HCT116 (cell line): ENCODE measurements around the gene OR52E2. TPM values are rescaled to one million over a fixed set of nuclear protein-coding genes. Genes with fewer than 3 reads are reported as not detected.

ENCODE experiments used
- ATAC-seq: fragments of 200-7000 bp; cut with Tn5 transposase; 2 replicates; pipeline ENCODE4 v1.9.1; 2020; ENCODE audit warnings: mild to moderate bottlenecking, moderate library complexity
- BruUV-seq: library from RNA; stranded (reverse); fragments of 400-500 nt; replicated peaks from 2 replicates; lab custom pipeline; 2021; lab: Mats Ljungman, UMichigan
- CTCF ChIA-PET: fragments of 300-600 bp; sonication (Branson Sonifier 250); formaldehyde crosslinking; loops from one replicate; lab custom pipeline; 2021; ENCODE audit warnings: antibody characterized with exemption; lab: Charles Lee
- POLR2A ChIA-PET: fragments of 300-600, 350-600 bp; sonication (Branson Sonifier 250); formaldehyde crosslinking; loops from one replicate; lab custom pipeline; 2021; ENCODE audit warnings: antibody characterized with exemption; lab: Charles Lee
- RAD21 ChIA-PET, 2 experiments: fragments of 300-600 bp; sonication (Branson Sonifier 250); formaldehyde crosslinking; loops; one replicate each; lab custom pipeline; 2023; ENCODE audit warnings: low total read pairs in 2 of 2; ENCODE audit not compliant: uncharacterized antibody in 2 of 2, unreplicated experiment in 2 of 2, low non-redundant PET in 1 of 2; lab: Charles Lee
- DNase-seq: peaks from one replicate; pipeline ENCODE4 v3.0.0-alpha.2; 2010; ENCODE audit warnings: low read depth, low spot score
- H2AFZ ChIP-seq: fragments of 200-600 bp; shearing (Covaris generic), sonication (generic); 2 replicates; pipeline ENCODE4 v1.6.1; 2017; ENCODE audit warnings: low read depth, mixed run types, mixed read lengths, antibody characterized with exemption, low read length; ENCODE audit not compliant: poor library complexity, severe bottlenecking
- H3K27ac ChIP-seq: 2 replicates; pipeline ENCODE4 v1.5.1; 2012; ENCODE audit warnings: low read depth, low read length
- H3K27me3 ChIP-seq: fragments of 200-600 bp; sonication (generic); 2 replicates; pipeline ENCODE4 v1.6.1; 2016; ENCODE audit warnings: mixed run types, low read length, mixed read lengths; ENCODE audit not compliant: insufficient read depth
- H3K36me3 ChIP-seq, 2 experiments: fragments of 200-500 bp in 1 of 2; fragments of 200-600 bp in 1 of 2; sonication (Bioruptor generic) in 1 of 2; sonication (generic) in 1 of 2; 2 replicates each; pipeline versions ENCODE4 v1.5.1 to v1.6.1; 2014 to 2016; ENCODE audit warnings: low read length in 2 of 2, inconsistent platforms in 1 of 2, mixed read lengths in 1 of 2, mixed run types in 1 of 2; ENCODE audit not compliant: insufficient read depth in 2 of 2, control insufficient read depth in 1 of 2
- H3K4me1 ChIP-seq, 2 experiments: fragments of 200-600 bp in 1 of 2; sonication (generic) in 1 of 2; 2 replicates each; pipeline versions ENCODE4 v1.5.1 to v1.6.1; 2012 to 2017; ENCODE audit warnings: low read length in 2 of 2, inconsistent platforms in 1 of 2, mild to moderate bottlenecking in 1 of 2, mixed read lengths in 1 of 2, mixed run types in 1 of 2, moderate library complexity in 1 of 2; ENCODE audit not compliant: insufficient read depth in 2 of 2, control insufficient read depth in 1 of 2
- H3K4me2 ChIP-seq: fragments of 200-600 bp; sonication (generic); 2 replicates; pipeline ENCODE4 v1.6.1; 2017; ENCODE audit warnings: mixed run types, low read length, mixed read lengths
- H3K4me3 ChIP-seq, 2 experiments: fragments of 200-600 bp in 1 of 2; sonication (generic) in 1 of 2; replicated peaks in 1 of 2; 2 replicates each; pipeline ENCODE4 v1.5.1; 2011 to 2016; ENCODE audit warnings: low read length in 2 of 2, control low read depth in 1 of 2, low read depth in 1 of 2, mild to moderate bottlenecking in 1 of 2, mixed read lengths in 1 of 2, mixed run types in 1 of 2
- H3K79me2 ChIP-seq: fragments of 200-600 bp; sonication (generic); 2 replicates; pipeline ENCODE4 v1.6.1; 2017; ENCODE audit warnings: mild to moderate bottlenecking, mixed run types, low read length, moderate library complexity, mixed read lengths; ENCODE audit not compliant: insufficient read depth
- H3K9ac ChIP-seq: fragments of 200-600 bp; sonication (generic); 2 replicates; pipeline ENCODE4 v1.6.1; 2016; ENCODE audit warnings: low read length, mixed read lengths
- H3K9me2 ChIP-seq: fragments of 200-600 bp; sonication (generic), shearing (Covaris generic); 2 replicates; pipeline ENCODE4 v1.6.1; 2017; ENCODE audit warnings: mixed run types, mild to moderate bottlenecking, moderate library complexity; ENCODE audit not compliant: insufficient read depth
- H3K9me3 ChIP-seq, 2 experiments: fragments of 200-500 bp in 1 of 2; fragments of 200-600 bp in 1 of 2; sonication (Bioruptor generic) in 1 of 2; sonication (generic) in 1 of 2; 2 replicates each; pipeline ENCODE4 v1.6.1; 2014 to 2017; ENCODE audit warnings: low read length in 2 of 2, mixed read lengths in 2 of 2, inconsistent platforms in 1 of 2, low read depth in 1 of 2, mild to moderate bottlenecking in 1 of 2, mixed run types in 1 of 2, moderate library complexity in 1 of 2; ENCODE audit not compliant: control insufficient read depth in 1 of 2, insufficient read depth in 1 of 2
- H4K20me1 ChIP-seq: fragments of 200-600 bp; sonication (generic), shearing (Covaris generic); 2 replicates; pipeline ENCODE4 v1.6.1; 2017; ENCODE audit warnings: mixed run types, mild to moderate bottlenecking, moderate library complexity; ENCODE audit not compliant: insufficient read depth
- CEBPB ChIP-seq: IDR thresholded peaks from 2 replicates; pipeline ENCODE4 v1.6.1; 2012; ENCODE audit warnings: low read depth
- EGR1 ChIP-seq: IDR thresholded peaks from 2 replicates; pipeline ENCODE4 v1.6.1; 2012; ENCODE audit warnings: low read depth
- ELF1 ChIP-seq: IDR thresholded peaks from 2 replicates; pipeline ENCODE4 v1.6.1; 2012; ENCODE audit warnings: low read depth, borderline replicate concordance
- EZH2 ChIP-seq: fragments of 200-600 bp; sonication (generic); IDR thresholded peaks from 2 replicates; pipeline ENCODE4 v1.6.1; 2017; ENCODE audit warnings: antibody characterized with exemption, mixed run types
- EZH2phosphoT487 ChIP-seq: fragments of 200-600 bp; IDR thresholded peaks from 2 replicates; pipeline ENCODE4 v1.6.1; 2018; ENCODE audit warnings: antibody characterized with exemption, borderline replicate concordance
- FOSL1 ChIP-seq: IDR thresholded peaks from 2 replicates; pipeline ENCODE4 v1.6.1; 2012; ENCODE audit warnings: low read depth
- RAD21 ChIP-seq: IDR thresholded peaks from 2 replicates; pipeline ENCODE4 v1.6.1; 2012; ENCODE audit warnings: low read depth, mild to moderate bottlenecking
- TCF7L2 ChIP-seq: IDR thresholded peaks from 2 replicates; pipeline ENCODE4 v1.7.0; 2011; ENCODE audit warnings: borderline replicate concordance, inconsistent platforms; ENCODE audit not compliant: insufficient read depth, insufficient read length; ENCODE audit errors: extremely low read depth
- ZFX ChIP-seq: fragments of 450-650 bp; IDR thresholded peaks from 2 replicates; pipeline ENCODE4 v1.6.1; 2017
- ZNF274 ChIP-seq: fragments of 200-500 bp; sonication (Bioruptor generic); IDR thresholded peaks from 2 replicates; pipeline ENCODE4 v1.6.1; 2014; ENCODE audit warnings: mild to moderate bottlenecking, low read depth, low read length, inconsistent platforms
- intact Hi-C: fragments of 100-400 bp; cut with micrococcal nuclease; formaldehyde crosslinking; loops from 2 replicates; pipeline ENCODE4 v1.10.0; 2022
- total RNA-seq: library from RNA; stranded (reverse); gene quantifications from one replicate; pipeline ENCODE4 v1.2.1, GENCODE V29; 2021; ENCODE audit not compliant: unreplicated experiment
- TF ChIP-seq, protein P1 (sequence below): IDR thresholded peaks from 2 replicates; pipeline ENCODE4 v1.6.1; 2012
- TF ChIP-seq, protein P2 (sequence below): IDR thresholded peaks from 2 replicates; pipeline ENCODE4 v1.6.1; 2011; ENCODE audit warnings: mild to moderate bottlenecking, low read length, moderate library complexity; ENCODE audit not compliant: insufficient replicate concordance; ENCODE audit errors: extremely low read depth
- TF ChIP-seq, protein P3 (sequence below): IDR thresholded peaks from 2 replicates; pipeline ENCODE4 v1.6.1; 2012
- TF ChIP-seq, protein P4 (sequence below): IDR thresholded peaks from 2 replicates; pipeline ENCODE4 v1.6.1; 2012; ENCODE audit warnings: low read depth

The OR52E2 gene
- total RNA-seq, 1 experiment from 2014 or later, result not detected

DNA sequence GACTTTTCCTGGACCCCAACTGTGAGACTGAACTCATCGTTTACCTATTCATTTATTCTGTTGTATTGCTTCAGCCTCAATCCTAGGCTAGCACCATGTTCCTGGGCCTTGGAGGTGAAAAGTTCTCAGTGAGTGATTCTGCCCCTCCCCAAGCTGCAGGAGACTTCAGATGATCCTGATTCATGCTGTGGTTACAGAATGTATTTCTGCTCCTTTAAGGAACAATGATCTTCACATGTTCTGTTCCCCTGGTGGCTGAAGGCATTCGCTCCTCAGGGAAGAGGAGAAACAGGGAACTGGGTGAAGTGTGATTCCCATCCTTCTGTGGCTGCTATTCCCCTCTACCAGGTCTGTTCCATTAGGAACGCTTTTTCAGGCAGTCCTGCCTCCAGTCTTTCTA, 12.4 kb upstream of the OR52E2 start:
- no peak for TF ChIP-seq TCF7L2
- TF ChIP-seq CEBPB, result no peak
- no peak for TF ChIP-seq RAD21
- TF ChIP-seq EZH2, result no peak
- TF ChIP-seq FOSL1, result no peak
- no peak for TF ChIP-seq ZNF274
- TF ChIP-seq, all 23 proteins: peak for 0
- H4K20me1 ChIP-seq, result no peaks in the 10 kb centered on the region
- H3K9ac ChIP-seq, result no peak overlapping the region
- H3K4me2 ChIP-seq, result no peak overlapping the region
- ChIA-PET CTCF (no interaction called here), POLR2A (no interaction called here), RAD21 (no interaction called here)
- no TSS peak for BruUV-seq
- ATAC-seq, result no peak; the same call in 1 of the 2 replicates
- H3K27me3 ChIP-seq, result peaks cover 79% of the 10 kb centered on the region
- no peak overlapping the region for H2AFZ ChIP-seq
- no peaks in the 10 kb centered on the region for H3K4me1 ChIP-seq
- no peaks in the 10 kb centered on the region for H3K79me2 ChIP-seq
- no peaks in the 10 kb centered on the region for H3K36me3 ChIP-seq
- H3K27ac ChIP-seq, result no peak overlapping the region
- no peak for DNase-seq
- H3K9me2 ChIP-seq, result no peaks in the 10 kb centered on the region
- no peaks in the 10 kb centered on the region for H3K9me3 ChIP-seq
- intact Hi-C loops, result no loop called here
- H3K4me3 ChIP-seq, result no peak overlapping the region

DNA sequence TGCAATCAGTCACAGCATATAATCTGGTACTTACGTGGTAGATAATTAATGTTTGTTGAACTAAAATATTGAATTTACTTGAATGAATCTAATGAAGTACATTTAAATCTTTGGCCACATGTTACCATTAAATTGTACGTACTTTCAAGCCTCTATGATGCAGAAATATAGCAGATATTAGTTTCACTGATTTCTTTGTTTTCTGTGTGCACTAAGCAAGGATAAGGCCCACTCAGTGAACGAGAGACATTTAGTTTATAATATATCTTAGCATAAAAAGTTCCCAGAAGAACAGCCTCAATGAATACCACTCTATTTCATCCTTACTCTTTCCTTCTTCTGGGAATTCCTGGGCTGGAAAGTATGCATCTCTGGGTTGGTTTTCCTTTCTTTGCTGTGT, 9.8 kb upstream of the OR52E2 start, which contains the start of gene OR52E1:
Gene OR52E1, plus strand, starts transcription at position 301 of the 400 bp plus-strand sequence.
- Histone ChIP-seq H3K9me2 (no peaks in the 10 kb centered on the region), H3K9ac (no peak within 1 kb of the TSS), H3K4me3 (no peak within 1 kb of the TSS), H3K36me3 (no peaks in the 10 kb centered on the region), H3K27ac (no peak within 1 kb of the TSS), H3K79me2 (no peaks in the 10 kb centered on the region), H4K20me1 (no peaks in the 10 kb centered on the region), H3K27me3 (peaks cover 78% of the 10 kb centered on the region), H3K4me2 (no peak within 1 kb of the TSS), H3K4me1 (no peaks in the 10 kb centered on the region), H2AFZ (no peak within 1 kb of the TSS), H3K9me3 (no peaks in the 10 kb centered on the region)
- DNase-seq, result no peak
- POLR2A ChIA-PET, result no interaction called here
- intact Hi-C loops, result no loop called here
- CTCF ChIA-PET, result no interaction called here
- no TSS peak for BruUV-seq
- RAD21 ChIA-PET, result no interaction called here
- ATAC-seq, result no peak
- TF ChIP-seq FOSL1 (no peak), EGR1 (no peak), ZNF274 (no peak), EZH2phosphoT487 (no peak), ELF1 (no peak), ZFX (no peak)
- TF ChIP-seq, protein P1, sequence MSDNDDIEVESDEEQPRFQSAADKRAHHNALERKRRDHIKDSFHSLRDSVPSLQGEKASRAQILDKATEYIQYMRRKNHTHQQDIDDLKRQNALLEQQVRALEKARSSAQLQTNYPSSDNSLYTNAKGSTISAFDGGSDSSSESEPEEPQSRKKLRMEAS, result no peak
- TF ChIP-seq, protein P2, sequence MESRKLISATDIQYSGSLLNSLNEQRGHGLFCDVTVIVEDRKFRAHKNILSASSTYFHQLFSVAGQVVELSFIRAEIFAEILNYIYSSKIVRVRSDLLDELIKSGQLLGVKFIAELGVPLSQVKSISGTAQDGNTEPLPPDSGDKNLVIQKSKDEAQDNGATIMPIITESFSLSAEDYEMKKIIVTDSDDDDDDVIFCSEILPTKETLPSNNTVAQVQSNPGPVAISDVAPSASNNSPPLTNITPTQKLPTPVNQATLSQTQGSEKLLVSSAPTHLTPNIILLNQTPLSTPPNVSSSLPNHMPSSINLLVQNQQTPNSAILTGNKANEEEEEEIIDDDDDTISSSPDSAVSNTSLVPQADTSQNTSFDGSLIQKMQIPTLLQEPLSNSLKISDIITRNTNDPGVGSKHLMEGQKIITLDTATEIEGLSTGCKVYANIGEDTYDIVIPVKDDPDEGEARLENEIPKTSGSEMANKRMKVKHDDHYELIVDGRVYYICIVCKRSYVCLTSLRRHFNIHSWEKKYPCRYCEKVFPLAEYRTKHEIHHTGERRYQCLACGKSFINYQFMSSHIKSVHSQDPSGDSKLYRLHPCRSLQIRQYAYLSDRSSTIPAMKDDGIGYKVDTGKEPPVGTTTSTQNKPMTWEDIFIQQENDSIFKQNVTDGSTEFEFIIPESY, result no peak
- TF ChIP-seq, protein P3, sequence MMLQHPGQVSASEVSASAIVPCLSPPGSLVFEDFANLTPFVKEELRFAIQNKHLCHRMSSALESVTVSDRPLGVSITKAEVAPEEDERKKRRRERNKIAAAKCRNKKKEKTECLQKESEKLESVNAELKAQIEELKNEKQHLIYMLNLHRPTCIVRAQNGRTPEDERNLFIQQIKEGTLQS, result no peak
- TF ChIP-seq, protein P4, sequence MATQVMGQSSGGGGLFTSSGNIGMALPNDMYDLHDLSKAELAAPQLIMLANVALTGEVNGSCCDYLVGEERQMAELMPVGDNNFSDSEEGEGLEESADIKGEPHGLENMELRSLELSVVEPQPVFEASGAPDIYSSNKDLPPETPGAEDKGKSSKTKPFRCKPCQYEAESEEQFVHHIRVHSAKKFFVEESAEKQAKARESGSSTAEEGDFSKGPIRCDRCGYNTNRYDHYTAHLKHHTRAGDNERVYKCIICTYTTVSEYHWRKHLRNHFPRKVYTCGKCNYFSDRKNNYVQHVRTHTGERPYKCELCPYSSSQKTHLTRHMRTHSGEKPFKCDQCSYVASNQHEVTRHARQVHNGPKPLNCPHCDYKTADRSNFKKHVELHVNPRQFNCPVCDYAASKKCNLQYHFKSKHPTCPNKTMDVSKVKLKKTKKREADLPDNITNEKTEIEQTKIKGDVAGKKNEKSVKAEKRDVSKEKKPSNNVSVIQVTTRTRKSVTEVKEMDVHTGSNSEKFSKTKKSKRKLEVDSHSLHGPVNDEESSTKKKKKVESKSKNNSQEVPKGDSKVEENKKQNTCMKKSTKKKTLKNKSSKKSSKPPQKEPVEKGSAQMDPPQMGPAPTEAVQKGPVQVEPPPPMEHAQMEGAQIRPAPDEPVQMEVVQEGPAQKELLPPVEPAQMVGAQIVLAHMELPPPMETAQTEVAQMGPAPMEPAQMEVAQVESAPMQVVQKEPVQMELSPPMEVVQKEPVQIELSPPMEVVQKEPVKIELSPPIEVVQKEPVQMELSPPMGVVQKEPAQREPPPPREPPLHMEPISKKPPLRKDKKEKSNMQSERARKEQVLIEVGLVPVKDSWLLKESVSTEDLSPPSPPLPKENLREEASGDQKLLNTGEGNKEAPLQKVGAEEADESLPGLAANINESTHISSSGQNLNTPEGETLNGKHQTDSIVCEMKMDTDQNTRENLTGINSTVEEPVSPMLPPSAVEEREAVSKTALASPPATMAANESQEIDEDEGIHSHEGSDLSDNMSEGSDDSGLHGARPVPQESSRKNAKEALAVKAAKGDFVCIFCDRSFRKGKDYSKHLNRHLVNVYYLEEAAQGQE, result no peak
